ENCODE results near the gene AEBP1.

Gene AEBP1

DNA sequence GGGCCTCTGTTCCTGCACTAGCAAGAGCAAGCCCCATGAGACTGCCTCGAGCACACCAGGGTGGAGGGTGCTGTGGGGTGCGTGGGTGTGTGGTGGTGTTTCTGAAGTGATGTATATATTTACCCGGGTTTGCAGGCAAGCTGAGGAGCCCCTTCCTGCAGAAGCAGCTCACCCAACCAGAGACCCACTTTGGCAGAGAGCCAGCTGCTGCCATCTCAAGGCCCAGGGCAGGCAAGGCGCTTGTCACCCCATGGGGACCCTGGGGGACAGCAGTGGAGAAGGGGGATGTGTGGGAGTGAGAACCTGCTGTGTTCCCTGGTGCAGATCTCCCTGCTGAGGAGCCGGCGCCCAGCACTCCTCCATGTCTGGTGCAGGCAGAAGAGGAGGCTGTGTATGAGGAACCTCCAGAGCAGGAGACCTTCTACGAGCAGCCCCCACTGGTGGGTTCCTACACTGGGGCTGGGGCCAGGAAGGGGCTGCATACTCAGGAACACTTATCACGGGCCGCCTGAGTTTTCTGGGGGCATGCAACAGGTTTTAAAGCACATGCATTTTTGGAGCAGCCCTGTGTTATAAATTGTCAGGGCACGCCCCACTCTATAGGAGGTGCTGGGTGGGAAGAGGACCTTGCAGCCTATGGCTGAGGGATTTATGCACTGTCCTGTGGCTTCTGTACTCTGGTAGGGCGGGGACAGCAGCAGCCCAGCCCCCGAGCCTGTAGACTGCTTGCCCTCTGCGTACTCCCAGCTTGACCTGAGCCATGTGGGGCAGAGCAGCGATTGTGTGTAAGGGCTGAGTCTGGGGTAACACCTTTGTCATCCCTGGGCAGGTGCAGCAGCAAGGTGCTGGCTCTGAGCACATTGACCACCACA lies 44.7 kb upstream of the AEBP1 start:
- WGBS (ENCODE audit: extremely low coverage, insufficient coverage, low lambda C conversion rate), result no CpG with 5 or more reads among the region's 14 CpGs
- no peak overlapping the region for H3K18ac ChIP-seq (ENCODE audit: low read length)

DNA sequence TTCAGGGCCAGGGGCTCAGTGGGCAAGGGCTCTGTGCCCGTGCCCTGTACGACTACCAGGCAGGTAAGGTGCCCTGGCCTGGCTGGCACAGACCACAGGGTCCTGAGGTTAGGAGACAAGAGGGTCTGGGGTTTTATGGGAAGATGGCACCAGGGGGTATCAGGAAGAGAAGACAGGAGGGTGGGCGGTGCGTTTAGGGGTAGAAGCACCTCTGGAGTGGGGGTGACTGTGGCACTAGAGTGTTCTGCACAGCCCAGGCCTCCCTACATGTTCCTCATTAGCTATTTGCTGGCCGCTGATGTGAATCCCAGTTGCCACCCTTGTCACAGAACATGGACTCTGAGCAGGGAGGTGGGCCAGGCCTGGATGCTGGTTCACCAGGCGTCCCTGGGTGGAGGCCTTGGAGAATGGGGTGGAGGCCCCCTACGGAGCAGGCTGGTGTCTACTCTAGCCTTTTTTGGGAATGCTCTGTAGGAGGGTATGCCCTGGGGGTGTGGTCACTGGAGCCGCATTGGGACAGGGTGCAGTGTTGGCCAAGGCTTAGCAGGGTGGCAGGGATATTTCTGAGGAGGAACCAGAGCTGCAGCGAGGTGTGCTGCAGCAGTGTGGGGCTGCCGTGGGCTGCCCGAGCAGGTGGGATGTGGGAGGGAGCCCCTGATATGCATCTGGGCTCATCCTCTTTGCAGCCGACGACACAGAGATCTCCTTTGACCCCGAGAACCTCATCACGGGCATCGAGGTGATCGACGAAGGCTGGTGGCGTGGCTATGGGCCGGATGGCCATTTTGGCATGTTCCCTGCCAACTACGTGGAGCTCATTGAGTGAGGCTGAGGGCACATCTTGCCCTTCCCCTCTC lies 43.8 kb upstream of the AEBP1 start:
- no peak overlapping the region for H3K4me3 ChIP-seq (ENCODE audit: low read length)
- H3K23ac ChIP-seq (ENCODE audit: low read length), result no peak overlapping the region
- no peak overlapping the region for H2BK5ac ChIP-seq (ENCODE audit: low read length)
- H4K5ac ChIP-seq (ENCODE audit: low read length), result no peak overlapping the region
- H3K36me3 ChIP-seq (ENCODE audit: control insufficient read depth, insufficient read depth, low read length), result peaks cover 7% of the 10 kb centered on the region
- H3K4ac ChIP-seq (ENCODE audit: low read depth, low read length), result no peak overlapping the region
- no peaks in the 10 kb centered on the region for H3K79me2 ChIP-seq (ENCODE audit: control insufficient read depth, insufficient read depth, low read length)
- no peak overlapping the region for H4K8ac ChIP-seq (ENCODE audit: low read depth, low read length)
- H3K56ac ChIP-seq (ENCODE audit: low read length), result no peak overlapping the region
- peaks cover 1% of the 10 kb centered on the region for H3K4me1 ChIP-seq (ENCODE audit: control insufficient read depth, low read depth, low read length)
- no peak overlapping the region for H3K27ac ChIP-seq (ENCODE audit: low read depth, low read length)
- H2BK120ac ChIP-seq (ENCODE audit: low read depth, low read length), result no peak overlapping the region
- no peaks in the 10 kb centered on the region for H3K27me3 ChIP-seq (ENCODE audit: insufficient read depth, low read length, poor library complexity)
- H2BK15ac ChIP-seq (replicated peaks; ENCODE audit: low read depth), result no peak overlapping the region
- H3K4me2 ChIP-seq (ENCODE audit: low read length), result no peak overlapping the region
- no peak overlapping the region for H2AK5ac ChIP-seq (ENCODE audit: low read length)
- WGBS (ENCODE audit: extremely low coverage, insufficient coverage, low lambda C conversion rate), result no CpG with 5 or more reads among the region's 21 CpGs
- no peaks in the 10 kb centered on the region for H3K79me1 ChIP-seq (ENCODE audit: low read length)
- no peak overlapping the region for H3K9ac ChIP-seq (ENCODE audit: low read length)
- H3K18ac ChIP-seq (ENCODE audit: low read length), result no peak overlapping the region
- DNase-seq, result no peak

More for the DNA sequence above, 44.7 kb upstream of the AEBP1 start:
- no peaks in the 10 kb centered on the region for H3K79me1 ChIP-seq (ENCODE audit: low read length)
- H4K5ac ChIP-seq (ENCODE audit: low read length), result no peak overlapping the region
- no peak overlapping the region for H3K56ac ChIP-seq (ENCODE audit: low read length)
- no peak overlapping the region for H3K9ac ChIP-seq (ENCODE audit: low read length)
- no peak overlapping the region for H2BK5ac ChIP-seq (ENCODE audit: low read length)
- no peak overlapping the region for H2BK120ac ChIP-seq (ENCODE audit: low read depth, low read length)
- no peaks in the 10 kb centered on the region for H3K79me2 ChIP-seq (ENCODE audit: control insufficient read depth, insufficient read depth, low read length)
- H4K8ac ChIP-seq (ENCODE audit: low read depth, low read length), result no peak overlapping the region
- no peak overlapping the region for H3K4me3 ChIP-seq (ENCODE audit: low read length)
- no peaks in the 10 kb centered on the region for H3K4me1 ChIP-seq (ENCODE audit: control insufficient read depth, low read depth, low read length)
- H3K27me3 ChIP-seq (ENCODE audit: insufficient read depth, low read length, poor library complexity), result no peaks in the 10 kb centered on the region
- no peak overlapping the region for H3K23ac ChIP-seq (ENCODE audit: low read length)
- H2AK5ac ChIP-seq (ENCODE audit: low read length), result no peak overlapping the region
- H3K4ac ChIP-seq (ENCODE audit: low read depth, low read length), result no peak overlapping the region
- H2BK15ac ChIP-seq (replicated peaks; ENCODE audit: low read depth), result no peak overlapping the region
- no peak overlapping the region for H3K27ac ChIP-seq (ENCODE audit: low read depth, low read length)
- DNase-seq, result no peak
- peaks cover 7% of the 10 kb centered on the region for H3K36me3 ChIP-seq (ENCODE audit: control insufficient read depth, insufficient read depth, low read length)
- H3K4me2 ChIP-seq (ENCODE audit: low read length), result no peak overlapping the region

DNA sequence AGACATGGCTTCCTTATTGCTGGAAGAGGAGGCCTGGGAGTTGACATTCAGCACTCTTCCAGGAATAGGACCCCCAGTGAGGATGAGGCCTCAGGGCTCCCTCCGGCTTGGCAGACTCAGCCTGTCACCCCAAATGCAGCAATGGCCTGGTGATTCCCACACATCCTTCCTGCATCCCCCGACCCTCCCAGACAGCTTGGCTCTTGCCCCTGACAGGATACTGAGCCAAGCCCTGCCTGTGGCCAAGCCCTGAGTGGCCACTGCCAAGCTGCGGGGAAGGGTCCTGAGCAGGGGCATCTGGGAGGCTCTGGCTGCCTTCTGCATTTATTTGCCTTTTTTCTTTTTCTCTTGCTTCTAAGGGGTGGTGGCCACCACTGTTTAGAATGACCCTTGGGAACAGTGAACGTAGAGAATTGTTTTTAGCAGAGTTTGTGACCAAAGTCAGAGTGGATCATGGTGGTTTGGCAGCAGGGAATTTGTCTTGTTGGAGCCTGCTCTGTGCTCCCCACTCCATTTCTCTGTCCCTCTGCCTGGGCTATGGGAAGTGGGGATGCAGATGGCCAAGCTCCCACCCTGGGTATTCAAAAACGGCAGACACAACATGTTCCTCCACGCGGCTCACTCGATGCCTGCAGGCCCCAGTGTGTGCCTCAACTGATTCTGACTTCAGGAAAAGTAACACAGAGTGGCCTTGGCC lies 43.0 kb upstream of the AEBP1 start:
- no peak overlapping the region for H2BK120ac ChIP-seq (ENCODE audit: low read depth, low read length)
- H3K27ac ChIP-seq (ENCODE audit: low read depth, low read length), result no peak overlapping the region
- no CpG with 5 or more reads among the region's 8 CpGs for WGBS (ENCODE audit: extremely low coverage, insufficient coverage, low lambda C conversion rate)
- no peak overlapping the region for H3K56ac ChIP-seq (ENCODE audit: low read length)
- no peak overlapping the region for H2BK5ac ChIP-seq (ENCODE audit: low read length)
- no peak overlapping the region for H4K8ac ChIP-seq (ENCODE audit: low read depth, low read length)
- H3K36me3 ChIP-seq (ENCODE audit: control insufficient read depth, insufficient read depth, low read length), result peaks cover 7% of the 10 kb centered on the region
- H3K79me2 ChIP-seq (ENCODE audit: control insufficient read depth, insufficient read depth, low read length), result no peaks in the 10 kb centered on the region
- no peak overlapping the region for H3K4ac ChIP-seq (ENCODE audit: low read depth, low read length)
- no peak overlapping the region for H4K5ac ChIP-seq (ENCODE audit: low read length)
- no peak overlapping the region for H2BK15ac ChIP-seq (replicated peaks; ENCODE audit: low read depth)
- H3K4me2 ChIP-seq (ENCODE audit: low read length), result no peak overlapping the region
- H3K23ac ChIP-seq (ENCODE audit: low read length), result no peak overlapping the region
- H3K4me1 ChIP-seq (ENCODE audit: control insufficient read depth, low read depth, low read length), result peaks cover 3% of the 10 kb centered on the region
- DNase-seq, result no peak
- no peaks in the 10 kb centered on the region for H3K79me1 ChIP-seq (ENCODE audit: low read length)
- no peak overlapping the region for H3K4me3 ChIP-seq (ENCODE audit: low read length)
- no peak overlapping the region for H3K9ac ChIP-seq (ENCODE audit: low read length)
- H3K27me3 ChIP-seq (ENCODE audit: insufficient read depth, low read length, poor library complexity), result no peaks in the 10 kb centered on the region
- H3K18ac ChIP-seq (ENCODE audit: low read length), result no peak overlapping the region
- H2AK5ac ChIP-seq (ENCODE audit: low read length), result no peak overlapping the region

DNA sequence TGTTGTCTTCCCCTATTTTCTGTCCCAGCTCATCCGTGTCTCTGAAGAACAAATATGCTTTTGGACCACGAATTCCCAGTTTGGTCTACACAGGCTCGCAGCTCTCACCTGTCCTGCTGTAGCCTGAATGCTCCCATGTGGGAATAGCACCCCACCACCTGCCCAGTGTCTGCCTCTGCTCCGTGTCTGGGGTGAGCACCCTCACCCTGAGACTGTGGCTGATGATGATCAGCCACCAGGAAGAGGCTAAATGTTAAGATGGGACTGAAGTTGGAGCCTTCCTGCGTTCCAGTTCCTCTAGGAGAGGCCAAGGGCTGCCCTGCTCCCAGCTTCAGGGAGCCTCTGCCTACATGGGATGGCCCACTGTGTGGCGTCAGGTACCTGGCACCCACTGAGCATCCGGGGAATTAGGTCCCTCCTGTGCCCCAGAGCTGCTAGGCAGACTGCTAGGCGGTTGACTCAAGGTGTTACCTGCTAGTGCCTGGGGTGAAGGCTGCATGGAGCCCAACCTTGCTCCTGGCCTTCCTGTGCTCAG lies 42.4 kb upstream of the AEBP1 start:
- H4K8ac ChIP-seq (ENCODE audit: low read depth, low read length), result no peak overlapping the region
- no peak overlapping the region for H3K4me2 ChIP-seq (ENCODE audit: low read length)
- H2BK5ac ChIP-seq (ENCODE audit: low read length), result no peak overlapping the region
- H3K4ac ChIP-seq (ENCODE audit: low read depth, low read length), result no peak overlapping the region
- no peak overlapping the region for H3K18ac ChIP-seq (ENCODE audit: low read length)
- WGBS (ENCODE audit: extremely low coverage, insufficient coverage, low lambda C conversion rate), result no CpG with 5 or more reads among the region's 8 CpGs
- no peak overlapping the region for H2AK5ac ChIP-seq (ENCODE audit: low read length)
- no peaks in the 10 kb centered on the region for H3K79me1 ChIP-seq (ENCODE audit: low read length)
- peaks cover 7% of the 10 kb centered on the region for H3K36me3 ChIP-seq (ENCODE audit: control insufficient read depth, insufficient read depth, low read length)
- H3K56ac ChIP-seq (ENCODE audit: low read length), result no peak overlapping the region
- no peak overlapping the region for H3K4me3 ChIP-seq (ENCODE audit: low read length)
- no peaks in the 10 kb centered on the region for H3K27me3 ChIP-seq (ENCODE audit: insufficient read depth, low read length, poor library complexity)
- no peak overlapping the region for H2BK120ac ChIP-seq (ENCODE audit: low read depth, low read length)
- H3K23ac ChIP-seq (ENCODE audit: low read length), result no peak overlapping the region
- peaks cover 4% of the 10 kb centered on the region for H3K4me1 ChIP-seq (ENCODE audit: control insufficient read depth, low read depth, low read length)
- H2BK15ac ChIP-seq (replicated peaks; ENCODE audit: low read depth), result no peak overlapping the region
- DNase-seq, result no peak
- no peaks in the 10 kb centered on the region for H3K79me2 ChIP-seq (ENCODE audit: control insufficient read depth, insufficient read depth, low read length)
- H4K5ac ChIP-seq (ENCODE audit: low read length), result no peak overlapping the region
- no peak overlapping the region for H3K27ac ChIP-seq (ENCODE audit: low read depth, low read length)
- no peak overlapping the region for H3K9ac ChIP-seq (ENCODE audit: low read length)

DNA sequence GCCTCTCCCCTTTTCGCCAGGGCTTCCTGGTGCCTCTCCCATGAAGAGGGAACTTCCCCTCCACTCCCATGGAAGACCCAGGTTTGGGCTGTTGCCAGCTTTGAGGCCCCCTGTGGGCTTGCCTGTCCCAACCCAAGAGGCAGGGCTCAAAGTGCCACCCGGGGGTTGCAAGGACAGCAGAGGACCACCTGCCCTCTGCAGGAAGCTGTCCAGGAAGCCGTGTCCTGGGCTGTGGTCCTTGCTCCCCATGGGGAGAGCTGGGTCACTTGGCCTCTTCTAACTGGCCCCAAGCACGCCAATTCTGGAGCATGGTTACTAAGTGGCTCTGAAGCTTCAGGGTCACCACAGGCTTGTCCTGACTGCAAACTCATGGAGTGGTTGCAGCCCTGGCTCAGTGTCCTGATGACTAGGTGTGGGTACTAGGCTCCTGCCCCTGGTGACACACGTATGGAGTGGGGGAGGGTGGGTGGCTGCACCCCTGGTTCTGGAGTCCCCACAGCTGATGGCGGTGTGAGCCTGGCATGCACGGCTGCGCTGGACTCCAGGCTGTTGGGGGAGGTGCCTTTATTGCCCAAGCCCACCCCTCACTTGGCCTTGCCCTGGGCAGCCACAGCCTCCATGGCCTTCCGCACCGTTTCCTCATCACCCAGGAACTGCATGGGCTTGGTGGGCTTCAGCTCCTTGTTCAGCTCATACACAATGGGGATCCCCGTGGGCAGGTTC lies 41.8 kb upstream of the AEBP1 start:
- Histone ChIP-seq H3K27me3 (ENCODE audit: insufficient read depth, low read length, poor library complexity) (no peaks in the 10 kb centered on the region), H2BK120ac (ENCODE audit: low read depth, low read length) (no peak overlapping the region), H4K5ac (ENCODE audit: low read length) (no peak overlapping the region), H3K79me2 (ENCODE audit: control insufficient read depth, insufficient read depth, low read length) (no peaks in the 10 kb centered on the region), H2BK15ac (replicated peaks; ENCODE audit: low read depth) (no peak overlapping the region), H3K4me3 (ENCODE audit: low read length) (no peak overlapping the region), H2BK5ac (ENCODE audit: low read length) (no peak overlapping the region), H3K4me1 (ENCODE audit: control insufficient read depth, low read depth, low read length) (peaks cover 4% of the 10 kb centered on the region), H3K79me1 (ENCODE audit: low read length) (no peaks in the 10 kb centered on the region), H3K23ac (ENCODE audit: low read length) (no peak overlapping the region), H3K27ac (ENCODE audit: low read depth, low read length) (no peak overlapping the region), H2AK5ac (ENCODE audit: low read length) (no peak overlapping the region), H4K8ac (ENCODE audit: low read depth, low read length) (no peak overlapping the region), H3K4me2 (ENCODE audit: low read length) (no peak overlapping the region), H3K9ac (ENCODE audit: low read length) (no peak overlapping the region), H3K18ac (ENCODE audit: low read length) (no peak overlapping the region), H3K56ac (ENCODE audit: low read length) (no peak overlapping the region), H3K36me3 (ENCODE audit: control insufficient read depth, insufficient read depth, low read length) (peaks cover 6% of the 10 kb centered on the region), H3K4ac (ENCODE audit: low read depth, low read length) (no peak overlapping the region)
- no CpG with 5 or more reads among the region's 11 CpGs for WGBS (ENCODE audit: extremely low coverage, insufficient coverage, low lambda C conversion rate)
- DNase-seq, result no peak

All from mesendoderm (in vitro differentiated cells).